Myometrial cell (primary cell): ENCODE measurements around the gene TEAD3. TPM values are rescaled to one million over a fixed set of nuclear protein-coding genes. Genes with fewer than 3 reads are reported as not detected.

Source experiments
- total RNA-seq: library from RNA; depleted of rRNA; stranded (reverse); fragments of >200 nt; gene quantifications from 2 replicates; pipeline ENCODE4 v1.2.3, GENCODE V29; 2015

Gene TEAD3
- 23.6 and 27.5 TPM in 2 replicates for total RNA-seq

GRCh38 chr6:35496841-35497570 lies at the start of gene TEAD3:
Gene TEAD3, minus strand, starts transcription at chr6:35497079.

DNA sequence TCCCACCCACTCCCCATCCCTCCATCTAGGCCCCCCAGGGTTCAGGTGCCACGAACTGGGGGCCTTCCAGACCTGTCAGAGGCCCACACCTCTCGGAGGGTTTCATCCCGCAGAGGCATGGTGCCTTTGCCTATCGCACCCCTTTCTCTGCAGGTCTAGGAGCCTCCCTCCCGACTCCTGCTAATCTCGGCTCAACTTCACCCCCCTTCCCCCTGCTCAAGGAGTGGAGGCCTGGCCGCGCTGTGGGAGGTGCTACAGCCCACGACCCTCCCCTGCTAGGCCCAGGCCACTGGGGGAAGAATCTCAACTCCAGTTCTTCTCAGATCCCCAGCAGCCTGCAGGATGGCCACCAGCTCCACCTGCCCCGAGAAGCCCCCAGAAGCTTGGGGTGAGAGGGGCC lies 15.9 kb upstream of the TEAD3 start, which contains the start of gene TULP1:
Gene TULP1 (minus strand): TSS at position 157 of the 400 bp plus-strand sequence. CDS start 38 bp downstream, at position 119.

GRCh38 chr6:35468181-35468979 lies 28.5 kb downstream of the TEAD3 start, which contains the start of gene RPL10A:
Gene RPL10A, plus strand, starts transcription at chr6:35468401. Its CDS starts 34 bp downstream, at chr6:35468435.

GRCh38 chr6:35452183-35453090 lies 44.4 kb downstream of the TEAD3 start, which contains the start of gene FANCE:
Gene FANCE, plus strand, starts transcription at chr6:35452338. Its CDS starts 208 bp downstream, at chr6:35452546.

Other genes starting within 250 kb of the TEAD3 start
- 8.6 and 13.3 TPM in 2 replicates for gene ZNF76, start 237.3 kb downstream of the TEAD3 start, total RNA-seq
- 4.6 and 6.0 TPM in 2 replicates for gene DEF6, start 199.3 kb downstream of the TEAD3 start, total RNA-seq
- 26.1 and 27.7 TPM in 2 replicates for gene PPARD, start 154.5 kb downstream of the TEAD3 start, total RNA-seq
- 8.9 and 10.4 TPM in 2 replicates for gene FANCE, start 44.7 kb downstream of the TEAD3 start, total RNA-seq
- gene RPL10A, start 28.7 kb downstream of the TEAD3 start, total RNA-seq: 1,721 and 1,815 TPM in 2 replicates
- gene TULP1, start 15.8 kb upstream of the TEAD3 start, total RNA-seq: not detected in 2 replicates
- 179 and 203 TPM in 2 replicates for gene FKBP5, start 191.8 kb upstream of the TEAD3 start, total RNA-seq
- gene ARMC12, start 240.0 kb upstream of the TEAD3 start, total RNA-seq: 0.86 and 0.89 TPM in 2 replicates